Erythroblast (primary cell): ENCODE measurements around the gene SEPTIN11.

Experiments used
- GATA1 ChIP-seq: IDR thresholded peaks from 2 replicates; pipeline ENCODE4 v1.6.1; 2011; ENCODE audit warnings: low read depth, mild to moderate bottlenecking, control low read depth, low read length, moderate library complexity
- POLR2A ChIP-seq: IDR thresholded peaks from 2 replicates; pipeline ENCODE4 v1.6.1; 2011; ENCODE audit warnings: mild to moderate bottlenecking, low read length

DNA sequence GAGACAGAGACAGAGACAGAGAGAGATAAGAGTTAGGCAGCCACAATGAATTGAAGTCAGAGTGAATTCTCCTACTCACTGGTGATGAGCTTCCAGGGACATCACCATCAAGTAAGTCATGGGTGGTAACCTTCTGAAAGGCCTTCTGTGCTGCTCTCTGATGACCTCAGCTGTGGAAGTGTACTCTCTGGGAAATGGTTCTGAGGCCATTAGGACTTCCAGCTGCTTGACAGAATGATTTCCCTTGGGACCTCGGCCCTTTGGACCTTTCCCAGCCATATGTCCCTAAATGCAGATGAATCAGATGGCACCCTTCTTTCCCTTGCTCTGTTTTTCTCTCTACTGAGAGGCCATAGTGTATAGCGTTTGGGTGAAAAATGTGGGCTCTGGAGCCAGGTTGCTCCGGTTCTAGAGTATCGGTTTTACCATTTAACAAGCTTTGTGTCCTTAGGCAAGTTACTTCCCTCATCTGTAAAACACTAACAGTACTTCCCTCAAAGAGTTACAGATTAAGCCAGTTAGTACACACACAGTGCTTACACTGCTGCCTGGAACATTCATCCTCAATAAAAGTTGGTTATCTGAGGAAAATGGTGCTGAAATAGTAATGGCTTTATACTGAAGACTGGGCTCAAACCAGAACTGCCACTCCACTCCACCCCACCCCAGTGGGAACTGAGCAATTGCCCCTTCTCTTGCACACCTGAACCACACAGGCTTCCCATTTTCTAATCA lies 7.6 kb downstream of the SEPTIN11 start:
- TF ChIP-seq POLR2A (no peak), GATA1 (no peak)
